NCI-H1105 treated with DMSO at 0.1 percent for 48 hours (cell line): ENCODE data around the gene CARMIL1.
A peak's percentile ranks its signal among the peaks of the same experiment; 100 is the strongest.
"Not testable (repeated sequence)": the region's sequence is repeated elsewhere in the genome, so short reads cannot be mapped to it uniquely, and the experiment has no call there.

Experiments used
- DNase-seq: peaks from one replicate; lab custom pipeline; 2025; lab: John Stamatoyannopoulos, UW

CARMIL1 gene

DNA sequence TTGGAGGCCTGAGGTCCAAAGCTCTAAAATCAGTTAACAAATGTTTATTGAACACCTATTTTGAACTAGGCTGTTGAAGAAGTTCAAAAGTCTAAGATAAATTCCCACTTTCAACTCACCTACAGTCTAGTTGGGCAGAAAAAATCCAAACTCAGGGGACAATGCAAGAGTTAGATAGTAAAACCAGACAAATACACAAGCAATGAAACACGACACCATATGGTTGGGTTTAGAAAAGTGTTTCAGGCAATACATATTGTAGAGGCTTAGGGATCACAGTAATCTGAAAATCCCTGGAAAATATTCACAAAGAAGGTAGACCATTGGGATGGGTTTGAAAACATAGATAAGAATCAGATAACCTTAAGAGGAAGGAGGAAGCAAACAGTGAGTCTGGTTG is 1.3 kb upstream of the CARMIL1 start:
- no peak for DNase-seq

- DNase-seq, result no peak
These were observed 787 bp upstream of the CARMIL1 start for GRCh38 chr6:25278261-25278913.

DNA sequence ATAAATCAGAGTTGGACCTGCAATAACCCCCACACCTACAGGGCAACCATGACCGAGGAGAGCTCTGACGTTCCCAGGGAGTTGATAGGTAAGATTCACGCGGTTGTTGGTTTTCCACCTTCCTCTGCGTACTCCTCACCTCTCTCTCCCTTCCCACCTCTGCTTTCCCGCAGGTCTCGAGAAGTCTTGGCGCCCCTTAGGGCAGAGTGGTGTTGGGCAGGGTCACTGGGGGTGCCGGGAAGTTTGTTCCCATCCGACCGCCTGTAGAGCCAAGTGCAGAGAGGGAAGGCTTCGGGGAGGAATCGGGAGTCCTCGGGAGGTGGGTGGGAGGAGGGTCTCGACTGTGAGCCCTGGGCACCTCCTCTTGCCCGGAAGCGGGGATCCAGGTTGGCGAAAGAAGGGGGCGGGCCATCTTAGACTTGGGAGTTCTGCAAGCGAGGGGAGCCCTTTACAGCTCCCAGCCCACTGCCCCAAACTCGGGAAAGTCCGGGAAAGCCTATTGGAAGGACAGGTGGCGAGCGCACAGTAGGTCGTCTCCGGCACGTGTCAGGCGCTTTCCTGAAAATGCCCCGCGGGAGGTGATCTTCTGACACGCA is 672 bp downstream of the CARMIL1 start:
- peak; percentile 54 for DNase-seq

GRCh38 chr6:25280344-25281074 is 1.3 kb downstream of the CARMIL1 start:
- DNase-seq, result no peak

- DNase-seq, result no peak
These were observed 7.7 kb downstream of the CARMIL1 start for GRCh38 chr6:25286891-25287290.

DNA sequence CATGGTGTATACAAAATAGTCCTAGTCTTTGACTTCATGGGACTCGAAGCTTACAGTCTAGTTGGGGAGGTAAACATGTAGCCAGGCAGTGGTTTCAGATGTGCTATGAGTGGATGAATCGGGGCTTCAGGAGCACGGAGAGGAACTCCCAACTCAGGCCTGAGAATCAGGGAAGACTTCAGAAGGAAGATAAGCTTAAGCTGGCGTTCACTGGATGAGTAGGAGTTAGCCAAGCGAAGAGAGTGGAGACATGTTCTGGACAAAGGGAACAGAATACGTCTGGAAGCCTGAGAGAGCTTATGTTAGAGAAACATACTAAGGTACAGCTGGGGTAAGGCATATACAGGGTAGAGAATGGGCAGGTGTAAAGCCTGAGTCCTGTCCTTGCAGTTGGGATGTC is 8.8 kb downstream of the CARMIL1 start:
- no peak for DNase-seq

GRCh38 chr6:25288518-25288917 is 9.3 kb downstream of the CARMIL1 start:
- no peak for DNase-seq

- DNase-seq, result no peak
These were observed 11.3 kb downstream of the CARMIL1 start for GRCh38 chr6:25290306-25291060.

DNA sequence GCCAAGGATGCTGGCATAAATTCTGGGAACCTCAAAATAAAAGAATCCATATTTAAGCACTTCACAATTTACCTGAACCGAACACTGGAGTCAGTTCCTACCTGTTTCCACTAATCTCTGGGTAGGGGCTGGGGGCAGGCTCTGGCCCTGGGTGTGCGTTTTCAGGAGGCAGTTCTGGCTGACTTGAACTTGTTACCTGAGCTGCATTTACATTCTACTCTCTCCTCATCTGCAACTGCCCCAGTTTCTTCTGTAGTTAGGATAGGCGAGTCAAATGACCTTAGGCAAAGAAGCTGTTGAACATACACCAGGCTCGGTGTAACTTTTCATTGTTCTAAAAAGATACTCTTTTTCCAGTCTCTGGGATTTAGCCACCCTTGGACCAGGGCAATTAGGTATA is 13.2 kb downstream of the CARMIL1 start:
- DNase-seq, result no peak

GRCh38 chr6:25295651-25296050 is 16.5 kb downstream of the CARMIL1 start:
- DNase-seq, result no peak

- no peak for DNase-seq
These were observed 17.2 kb downstream of the CARMIL1 start for GRCh38 chr6:25296217-25296905.

DNA sequence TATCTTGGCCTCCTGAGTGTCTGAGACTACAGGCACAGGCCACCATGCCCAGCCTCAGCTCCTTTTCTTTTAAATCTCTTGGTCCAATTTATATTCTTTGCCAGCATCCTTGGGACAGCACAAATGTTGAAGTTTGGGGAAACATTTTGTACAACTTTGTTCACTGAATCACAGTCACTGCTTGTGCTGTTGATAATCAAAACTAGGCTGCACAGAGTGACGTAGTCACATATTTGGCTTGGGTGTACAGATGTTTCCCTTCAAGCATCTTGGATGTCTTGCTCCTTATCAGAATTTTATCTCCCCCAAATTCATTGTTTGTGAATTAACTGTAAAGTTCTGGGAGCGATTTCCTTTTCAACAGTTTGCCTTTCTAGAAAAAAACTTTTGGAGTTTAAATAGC is 17.9 kb downstream of the CARMIL1 start:
- DNase-seq, result no peak

GRCh38 chr6:25297823-25298522 is 18.8 kb downstream of the CARMIL1 start:
- no peak for DNase-seq

DNA sequence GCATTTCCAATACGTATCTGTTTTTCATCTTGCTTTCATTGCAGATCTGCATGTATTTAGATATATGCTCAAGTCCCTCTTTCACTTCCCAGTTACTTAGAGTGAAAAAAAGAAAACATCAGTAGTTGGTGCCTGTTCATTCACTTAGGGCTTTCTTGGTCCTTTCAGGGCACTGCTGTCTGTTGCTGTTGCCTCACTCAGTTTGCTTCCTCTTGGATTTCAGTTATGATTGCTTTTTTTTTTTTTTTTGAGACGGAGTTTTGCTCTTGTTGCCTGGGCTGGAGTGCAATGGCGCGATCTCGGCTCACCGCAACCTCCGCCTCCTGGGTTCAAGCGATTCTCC is 19.3 kb downstream of the CARMIL1 start:
- DNase-seq, result not testable (repeated sequence)

GRCh38 chr6:25301362-25301761 is 22.2 kb downstream of the CARMIL1 start:
- no peak for DNase-seq

DNA sequence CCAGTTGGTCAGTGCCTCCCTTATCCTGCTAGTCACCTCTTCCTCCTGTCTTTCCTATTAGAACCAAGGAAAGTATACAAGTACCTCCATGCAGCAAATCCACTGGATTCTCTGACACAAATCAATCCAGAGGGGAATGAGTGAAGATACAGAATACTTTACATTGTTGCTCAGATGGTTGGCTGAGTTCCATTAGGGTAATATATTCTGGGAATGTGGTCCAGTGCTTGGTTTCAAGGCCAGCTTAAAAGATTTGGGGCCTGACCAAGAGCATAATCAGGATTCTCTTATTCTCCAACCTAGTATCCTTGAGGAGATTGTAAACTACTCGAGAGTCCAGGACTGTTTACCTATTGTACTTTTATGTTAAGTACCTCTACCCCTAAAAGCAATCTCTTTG is 23.0 kb downstream of the CARMIL1 start:
- no peak for DNase-seq

DNA sequence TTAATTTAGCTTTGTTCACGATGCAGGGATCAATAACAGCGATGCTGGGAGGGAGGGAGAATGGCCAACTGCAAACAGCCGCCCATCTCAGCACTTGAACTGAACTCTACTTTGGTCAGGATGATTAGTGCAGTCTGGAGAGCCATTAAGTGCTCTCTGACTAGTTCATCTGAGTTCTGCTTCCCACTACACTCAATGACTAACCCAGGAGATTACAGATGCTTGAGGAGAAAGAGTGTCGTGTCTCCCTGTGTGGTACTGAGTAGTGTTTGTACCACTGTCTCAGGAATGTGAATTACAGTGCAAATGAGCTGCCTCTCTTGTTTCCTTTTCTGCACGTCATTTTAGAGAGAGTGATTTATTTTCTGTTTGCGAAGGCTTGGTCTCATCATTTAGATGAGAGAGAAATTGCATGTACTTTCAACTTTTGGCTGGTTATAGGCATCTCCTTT is 23.5 kb downstream of the CARMIL1 start:
- peak; percentile 89 for DNase-seq

DNA sequence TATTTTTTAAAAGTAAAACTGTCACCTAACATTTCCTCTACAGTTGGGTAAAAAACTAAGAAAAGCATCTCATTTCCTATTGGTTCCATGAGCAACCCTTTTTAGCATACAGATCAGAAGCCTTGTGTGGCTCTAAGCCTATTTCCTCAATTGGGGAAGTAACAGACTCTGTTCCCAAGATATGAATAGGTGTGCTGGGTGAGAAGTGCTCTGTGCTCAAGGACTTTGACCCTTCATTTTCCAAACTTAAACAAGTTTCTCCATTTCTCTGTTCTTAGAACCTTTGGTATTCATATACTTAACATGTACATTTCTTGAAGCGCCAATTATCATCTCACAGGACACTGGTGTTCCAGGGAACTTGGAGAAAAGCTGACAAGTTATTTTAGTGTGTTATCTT is 24.1 kb downstream of the CARMIL1 start:
- DNase-seq, result no peak

- DNase-seq, result no peak
These were observed 27.2 kb downstream of the CARMIL1 start for GRCh38 chr6:25306379-25306778.

DNA sequence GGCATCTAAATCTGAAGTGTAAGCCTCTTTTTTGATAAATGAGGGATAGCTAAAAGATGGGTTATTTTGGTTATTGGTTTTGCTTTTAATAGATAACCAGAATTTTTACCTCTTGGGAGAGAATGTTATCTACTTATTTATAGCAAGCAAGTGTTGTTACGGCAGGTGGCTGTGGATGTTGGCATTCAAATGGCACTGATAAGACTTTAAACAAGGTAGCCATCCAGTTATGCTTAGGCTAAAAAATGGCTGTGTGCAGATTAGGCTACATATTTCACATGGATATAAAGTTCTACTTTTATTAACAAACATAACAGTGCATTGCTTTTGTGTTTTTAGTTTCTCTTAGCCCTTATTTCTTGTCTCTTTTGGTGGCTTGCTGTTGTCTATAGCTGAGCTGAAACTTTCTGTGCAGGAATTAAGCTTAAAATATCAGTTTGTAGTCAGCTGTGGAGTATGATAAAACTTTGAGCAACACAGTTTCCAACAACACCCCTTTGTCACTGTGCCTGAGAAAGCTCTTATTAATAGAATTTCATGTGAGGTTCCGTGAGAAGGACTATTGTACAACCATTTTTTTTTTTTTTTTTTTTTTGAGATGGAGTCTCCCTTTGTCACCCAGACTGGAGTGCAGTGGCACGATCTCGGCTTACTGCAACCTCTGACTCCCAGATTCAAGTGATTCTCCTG is 28.8 kb downstream of the CARMIL1 start:
- no peak for DNase-seq

DNA sequence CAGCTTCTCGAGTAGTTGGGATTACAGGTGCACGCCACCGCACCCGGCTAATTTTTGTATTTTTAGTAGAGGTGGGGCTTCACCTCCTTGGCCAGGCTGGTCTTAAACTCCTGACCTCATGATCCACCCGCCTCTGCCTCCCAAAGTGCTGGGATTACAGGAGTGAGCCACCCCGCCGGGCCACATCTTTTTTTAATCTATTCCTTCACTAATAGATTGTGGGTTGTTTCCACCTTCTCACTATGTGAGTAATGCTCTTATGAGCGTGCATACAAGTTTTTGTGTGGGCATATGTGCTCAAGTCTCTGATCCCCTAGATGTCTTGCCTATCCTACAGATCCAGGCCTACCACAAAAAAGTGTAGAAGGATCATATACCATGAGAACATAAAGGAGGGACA is 30.7 kb downstream of the CARMIL1 start:
- no peak for DNase-seq
